SK-N-SH (cell line): ENCODE measurements around the gene CCDC116.

ENCODE experiments used
- CTCF ChIP-seq: fragments of 200-600 bp; sonication (generic); IDR thresholded peaks from 2 replicates; pipeline ENCODE4 v1.6.1; 2017; ENCODE audit warnings: antibody characterized with exemption, mild to moderate bottlenecking, moderate library complexity
- EP300 ChIP-seq, 2 experiments: IDR thresholded peaks; 2 replicates each; pipeline versions ENCODE4 v1.4.0 to v1.6.1; 2012; ENCODE audit warnings: borderline replicate concordance in 1 of 2, low read depth in 1 of 2, low read length in 1 of 2
- EZH2phosphoT487 ChIP-seq: fragments of 200-600 bp; sonication (generic); IDR thresholded peaks from 2 replicates; pipeline ENCODE4 v1.6.1; 2017; ENCODE audit warnings: low read depth, mixed run types, mild to moderate bottlenecking, antibody characterized with exemption, moderate library complexity, borderline replicate concordance
- FOXJ3 ChIP-seq: sonication (generic); formaldehyde crosslinking; IDR thresholded peaks from 2 replicates; pipeline ENCODE4 v1.5.1; 2020; ENCODE audit warnings: mild to moderate bottlenecking, missing genetic modification reagents
- GABPA ChIP-seq: IDR thresholded peaks from 2 replicates; pipeline ENCODE4 v1.4.0; 2012; ENCODE audit warnings: low read depth, mild to moderate bottlenecking
- JUND ChIP-seq: IDR thresholded peaks from 2 replicates; pipeline ENCODE4 v1.4.0; 2012
- NFIC ChIP-seq: IDR thresholded peaks from 2 replicates; pipeline ENCODE4 v1.4.0; 2012; ENCODE audit warnings: borderline replicate concordance
- NRF1 ChIP-seq: IDR thresholded peaks from 2 replicates; pipeline ENCODE4 v1.6.1; 2012; ENCODE audit warnings: low read depth, mild to moderate bottlenecking, low read length
- POLR2AphosphoS5 ChIP-seq: IDR thresholded peaks from 2 replicates; pipeline ENCODE4 v1.6.1; 2012; ENCODE audit warnings: low read depth, low read length
- RAD21 ChIP-seq: IDR thresholded peaks from 2 replicates; pipeline ENCODE4 v1.6.1; 2012; ENCODE audit warnings: mild to moderate bottlenecking, low read length
- REST ChIP-seq: IDR thresholded peaks from 2 replicates; pipeline ENCODE4 v1.6.1; 2012; ENCODE audit warnings: mild to moderate bottlenecking, low read depth, low read length, moderate library complexity
- RFX5 ChIP-seq: IDR thresholded peaks from 2 replicates; pipeline ENCODE4 v1.6.1; 2012; ENCODE audit warnings: mild to moderate bottlenecking, improper control_type of control experiment, low read length
- YY1 ChIP-seq: IDR thresholded peaks from 2 replicates; pipeline ENCODE4 v1.4.0; 2012; ENCODE audit warnings: low read depth, mild to moderate bottlenecking
- TF ChIP-seq, protein P1 (sequence below): fragments of 150-350 bp; IDR thresholded peaks from 2 replicates; pipeline ENCODE4 v1.6.1; 2017; ENCODE audit warnings: antibody characterized with exemption, low read length, low read depth, borderline replicate concordance

DNA sequence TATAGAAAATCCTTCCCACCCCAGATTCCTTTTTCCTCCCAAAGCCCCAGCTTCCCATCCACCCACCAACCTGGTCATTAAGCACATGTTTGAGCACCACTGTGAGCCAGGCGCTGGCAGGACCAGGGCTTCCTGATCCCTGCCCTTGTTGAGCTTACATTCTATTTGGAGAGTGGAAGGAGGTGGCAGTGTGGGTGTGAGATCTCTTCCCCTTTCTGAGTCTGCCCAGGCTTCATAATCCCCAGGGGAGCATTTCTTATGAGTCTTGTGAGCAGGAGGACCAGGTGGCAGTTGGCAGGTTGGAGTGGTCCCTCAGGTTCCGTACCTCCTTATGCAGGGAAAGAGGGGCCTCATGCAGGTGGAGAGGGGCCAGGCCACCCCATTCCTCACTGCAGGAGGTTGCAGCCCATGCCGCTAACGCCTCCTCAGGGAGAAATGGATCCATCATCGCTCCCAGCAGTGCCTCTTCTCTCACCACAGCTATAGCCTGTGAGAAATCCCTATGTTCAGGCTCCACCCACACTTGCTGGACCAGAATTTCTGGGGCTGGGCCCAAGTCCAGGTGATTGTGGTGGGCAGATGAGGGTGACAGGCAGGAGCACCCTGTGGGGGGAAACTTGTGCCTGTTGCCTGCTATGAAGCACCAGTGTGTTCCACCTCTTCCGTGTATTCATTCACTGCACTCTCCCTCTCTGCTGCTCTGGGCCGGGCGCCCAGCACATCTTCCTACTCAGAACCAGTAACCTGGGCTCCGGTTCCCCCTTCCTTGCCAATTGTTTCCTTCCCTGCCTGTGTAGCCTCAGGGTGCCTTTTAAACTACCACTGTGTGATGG lies 41.5 kb upstream of the CCDC116 start:
- TF ChIP-seq EP300 (IDR thresholded peaks at IDR 0.05; ENCODE audit: borderline replicate concordance in 1 of 2, low read depth in 1 of 2, low read length in 1 of 2) (no peak), GABPA (no peak), CTCF (no peak), POLR2AphosphoS5 (no peak), FOXJ3 (CRISPR knock-in tag) (no peak), YY1 (no peak), EZH2phosphoT487 (no peak), RFX5 (no peak), NFIC (no peak), NRF1 (no peak), JUND (no peak), RAD21 (no peak), REST (no peak)
- TF ChIP-seq, protein P1, sequence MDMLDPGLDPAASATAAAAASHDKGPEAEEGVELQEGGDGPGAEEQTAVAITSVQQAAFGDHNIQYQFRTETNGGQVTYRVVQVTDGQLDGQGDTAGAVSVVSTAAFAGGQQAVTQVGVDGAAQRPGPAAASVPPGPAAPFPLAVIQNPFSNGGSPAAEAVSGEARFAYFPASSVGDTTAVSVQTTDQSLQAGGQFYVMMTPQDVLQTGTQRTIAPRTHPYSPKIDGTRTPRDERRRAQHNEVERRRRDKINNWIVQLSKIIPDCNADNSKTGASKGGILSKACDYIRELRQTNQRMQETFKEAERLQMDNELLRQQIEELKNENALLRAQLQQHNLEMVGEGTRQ: no peak
